IPS-18a (cell line): ENCODE measurements around the gene VRTN.
"Not testable (repeated sequence)": the region's sequence is repeated elsewhere in the genome, so short reads cannot be mapped to it uniquely, and the experiment has no call there.

Experiments
- H3K27ac ChIP-seq: one replicate; pipeline ENCODE4 v1.5.1; 2013; ENCODE audit warnings: low read length
- H3K27me3 ChIP-seq: one replicate; pipeline ENCODE4 v1.6.1; 2013; ENCODE audit warnings: mild to moderate bottlenecking, low read length; ENCODE audit not compliant: control insufficient read depth, insufficient read depth
- H3K36me3 ChIP-seq: one replicate; pipeline ENCODE4 v1.6.1; 2013; ENCODE audit warnings: low read depth, low read length; ENCODE audit not compliant: control insufficient read depth
- H3K4me1 ChIP-seq: one replicate; pipeline ENCODE4 v1.6.1; 2013; ENCODE audit warnings: low read depth, low read length; ENCODE audit not compliant: control insufficient read depth
- H3K4me3 ChIP-seq: one replicate; pipeline ENCODE4 v1.5.1; 2013; ENCODE audit warnings: low read length
- H3K9ac ChIP-seq: one replicate; pipeline ENCODE4 v1.6.1; 2013; ENCODE audit warnings: mild to moderate bottlenecking, low read length, moderate library complexity
- H3K9me3 ChIP-seq: one replicate; pipeline ENCODE4 v1.6.1; 2013; ENCODE audit warnings: low read depth, low read length; ENCODE audit not compliant: control insufficient read depth

The VRTN gene

DNA sequence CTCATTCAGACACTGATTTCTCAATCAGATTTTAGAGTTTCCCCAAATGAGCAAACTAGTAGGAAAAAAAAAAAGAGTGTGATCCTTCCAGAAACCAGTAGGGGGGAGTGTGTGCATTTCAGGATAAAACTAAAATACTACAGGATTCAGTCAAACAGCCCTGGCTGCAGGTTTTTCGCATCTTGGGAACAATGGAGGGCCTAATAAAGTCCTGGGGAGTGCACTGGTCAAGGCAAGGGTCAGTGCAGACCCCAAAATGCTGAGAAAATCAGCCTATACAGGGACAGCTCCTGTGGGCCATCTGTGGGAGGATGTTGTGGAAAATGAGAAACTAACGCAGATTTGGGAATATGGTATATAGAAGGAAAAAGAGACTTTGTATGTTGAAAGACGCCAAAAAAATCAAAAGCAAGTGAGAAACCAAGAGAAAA, 23.3 kb upstream of the VRTN start:
- H3K4me3 ChIP-seq, result no peak overlapping the region
- no peaks in the 10 kb centered on the region for H3K36me3 ChIP-seq
- H3K4me1 ChIP-seq, result peaks cover 27% of the 10 kb centered on the region
- H3K9me3 ChIP-seq, result no peaks in the 10 kb centered on the region
- H3K27ac ChIP-seq, result peak overlapping the region; percentile 4
- no peak overlapping the region for H3K9ac ChIP-seq
- no peaks in the 10 kb centered on the region for H3K27me3 ChIP-seq

DNA sequence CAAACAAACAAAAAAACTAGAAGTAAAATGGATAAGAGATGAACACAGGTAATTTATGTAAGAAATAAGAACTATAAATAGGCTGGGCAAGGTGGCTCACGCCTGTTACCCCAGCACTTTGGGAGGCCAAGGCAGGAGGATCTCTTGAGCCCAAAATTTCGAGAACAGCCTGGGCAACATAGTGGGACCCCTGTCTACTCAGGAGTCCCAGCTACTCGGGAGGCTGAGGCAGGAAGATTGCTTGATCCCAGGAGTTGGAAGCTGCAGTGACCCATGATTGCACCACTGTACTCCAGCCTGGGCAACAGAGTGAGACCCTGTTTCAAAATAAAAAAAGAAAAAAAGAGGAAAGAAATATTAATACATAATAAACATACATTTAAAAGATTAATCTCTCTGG, 22.8 kb upstream of the VRTN start:
- no peaks in the 10 kb centered on the region for H3K36me3 ChIP-seq
- H3K9ac ChIP-seq, result peak overlapping the region; percentile 72
- no peaks in the 10 kb centered on the region for H3K27me3 ChIP-seq
- no peak overlapping the region for H3K4me3 ChIP-seq
- H3K4me1 ChIP-seq, result peaks cover 27% of the 10 kb centered on the region
- peak overlapping the region; percentile 98 for H3K27ac ChIP-seq
- no peaks in the 10 kb centered on the region for H3K9me3 ChIP-seq

DNA sequence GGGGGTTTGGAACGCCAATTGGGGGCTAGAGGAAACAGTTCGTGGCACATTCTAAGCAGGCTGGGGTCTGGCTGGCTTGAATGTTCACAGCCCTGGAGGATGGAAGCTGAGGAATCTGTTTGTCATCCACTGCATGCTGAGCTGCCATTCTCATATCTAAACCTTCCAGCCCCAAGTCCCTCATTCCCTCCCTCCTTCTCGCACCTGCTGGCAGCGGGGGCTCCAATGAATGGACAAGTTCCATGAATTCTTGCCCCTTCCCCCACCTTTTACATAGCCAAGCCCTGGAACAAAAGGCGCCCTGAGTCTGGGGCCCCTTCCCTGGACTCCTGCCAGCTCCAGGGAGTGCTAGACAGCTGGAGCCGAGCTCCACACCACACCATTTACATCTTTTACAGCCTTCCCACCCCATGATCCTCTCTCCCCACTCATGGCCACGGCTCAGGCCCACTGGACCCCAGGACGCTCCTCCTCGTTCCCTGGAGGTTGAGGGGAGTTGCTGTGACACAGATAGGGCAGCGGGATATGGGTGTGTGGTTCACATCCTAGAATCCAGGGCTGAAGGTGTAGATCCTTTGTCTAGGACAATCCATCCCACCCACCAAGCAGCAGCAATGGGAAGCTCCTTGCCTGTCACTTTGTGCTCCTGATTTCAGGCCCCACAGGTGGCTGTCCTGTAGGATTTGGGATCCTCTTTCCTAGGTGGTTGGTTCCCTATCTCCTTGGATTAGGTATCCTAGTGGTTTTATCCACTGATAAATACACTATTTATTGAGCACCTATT, 21.7 kb upstream of the VRTN start:
- H3K9me3 ChIP-seq, result no peaks in the 10 kb centered on the region
- H3K9ac ChIP-seq, result peak overlapping the region; percentile 72
- H3K27me3 ChIP-seq, result no peaks in the 10 kb centered on the region
- H3K36me3 ChIP-seq, result no peaks in the 10 kb centered on the region
- peak overlapping the region; percentile 45 for H3K4me3 ChIP-seq
- peak overlapping the region; percentile 98 for H3K27ac ChIP-seq
- peaks cover 27% of the 10 kb centered on the region for H3K4me1 ChIP-seq

DNA sequence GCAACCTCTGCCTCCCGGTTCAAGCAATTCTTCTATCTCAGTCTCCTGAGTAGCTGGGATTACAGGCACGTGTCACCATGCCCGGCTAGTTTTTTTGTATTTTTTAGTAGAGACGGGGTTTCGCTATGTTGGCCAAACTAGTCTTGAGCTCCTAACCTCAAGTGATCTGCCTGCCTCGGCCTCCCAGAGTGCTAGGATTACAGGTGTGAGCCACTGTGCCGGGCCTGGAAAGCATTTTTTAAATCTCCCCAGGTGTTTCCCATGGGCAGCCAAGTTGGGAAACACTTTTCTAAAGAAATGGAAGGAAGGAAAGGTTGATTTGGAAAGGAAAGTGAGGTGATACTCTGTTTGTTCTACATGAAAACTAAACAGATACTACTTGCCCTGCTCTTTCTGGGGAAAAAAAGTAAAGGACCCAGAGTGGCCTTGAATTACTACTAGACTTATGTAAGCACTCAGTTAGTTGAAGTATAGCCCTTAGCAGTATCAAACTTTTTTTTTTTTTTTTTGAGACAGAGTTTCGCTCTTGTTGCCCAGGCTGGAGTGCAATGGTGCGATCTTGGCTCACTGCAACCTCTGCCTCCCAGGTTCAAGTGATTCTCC, 18.2 kb upstream of the VRTN start:
- not testable (repeated sequence) for H3K9ac ChIP-seq, H3K27me3 ChIP-seq, H3K36me3 ChIP-seq, H3K27ac ChIP-seq, H3K9me3 ChIP-seq, H3K4me3 ChIP-seq
- peaks cover 28% of the 10 kb centered on the region for H3K4me1 ChIP-seq

DNA sequence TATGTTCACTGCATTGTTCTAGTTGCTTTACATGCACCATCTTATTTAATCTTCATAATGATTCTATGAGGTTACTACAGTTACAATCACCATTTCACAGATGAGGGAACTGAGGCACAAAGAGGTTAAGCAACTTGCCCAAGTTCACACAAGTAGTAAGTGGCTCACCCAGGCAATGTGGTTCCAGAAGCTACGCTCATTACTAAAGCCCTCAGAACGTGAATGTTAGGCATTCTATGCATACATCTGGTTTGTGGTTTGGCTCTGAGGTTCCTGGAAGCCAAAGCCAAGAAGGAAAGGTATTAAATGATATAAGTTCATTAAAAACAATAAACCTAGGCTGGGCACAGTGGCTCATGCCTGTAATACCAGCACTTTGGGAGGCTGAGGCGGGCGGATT, 14.4 kb upstream of the VRTN start:
- no peaks in the 10 kb centered on the region for H3K9me3 ChIP-seq
- H3K4me3 ChIP-seq, result no peak overlapping the region
- H3K9ac ChIP-seq, result no peak overlapping the region
- no peaks in the 10 kb centered on the region for H3K36me3 ChIP-seq
- no peaks in the 10 kb centered on the region for H3K27me3 ChIP-seq
- H3K27ac ChIP-seq, result no peak overlapping the region
- H3K4me1 ChIP-seq, result peaks cover 3% of the 10 kb centered on the region

DNA sequence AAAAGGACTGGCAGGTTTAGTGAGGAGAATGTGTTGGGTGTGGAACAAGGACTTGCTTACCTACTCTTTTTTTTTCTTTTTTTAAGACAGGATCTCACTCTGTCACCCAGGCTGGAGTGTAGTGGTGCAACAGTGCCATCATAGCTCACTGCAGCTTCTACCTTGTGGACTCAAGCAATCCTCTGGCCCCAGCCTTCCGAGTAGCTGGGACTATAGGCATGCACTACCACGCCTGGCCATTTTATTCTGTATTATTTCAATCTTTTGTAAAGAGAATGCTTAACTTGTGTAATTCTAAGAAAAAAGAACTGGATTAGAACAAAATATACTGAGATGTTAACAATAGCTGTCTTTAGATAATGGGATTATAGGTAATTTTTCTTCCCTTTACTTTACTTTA, 1.9 kb upstream of the VRTN start:
- Histone ChIP-seq H3K4me3 (no peak overlapping the region), H3K27ac (no peak overlapping the region), H3K27me3 (no peaks in the 10 kb centered on the region), H3K4me1 (peaks cover 20% of the 10 kb centered on the region), H3K9me3 (no peaks in the 10 kb centered on the region), H3K36me3 (peaks cover 7% of the 10 kb centered on the region), H3K9ac (no peak overlapping the region)

DNA sequence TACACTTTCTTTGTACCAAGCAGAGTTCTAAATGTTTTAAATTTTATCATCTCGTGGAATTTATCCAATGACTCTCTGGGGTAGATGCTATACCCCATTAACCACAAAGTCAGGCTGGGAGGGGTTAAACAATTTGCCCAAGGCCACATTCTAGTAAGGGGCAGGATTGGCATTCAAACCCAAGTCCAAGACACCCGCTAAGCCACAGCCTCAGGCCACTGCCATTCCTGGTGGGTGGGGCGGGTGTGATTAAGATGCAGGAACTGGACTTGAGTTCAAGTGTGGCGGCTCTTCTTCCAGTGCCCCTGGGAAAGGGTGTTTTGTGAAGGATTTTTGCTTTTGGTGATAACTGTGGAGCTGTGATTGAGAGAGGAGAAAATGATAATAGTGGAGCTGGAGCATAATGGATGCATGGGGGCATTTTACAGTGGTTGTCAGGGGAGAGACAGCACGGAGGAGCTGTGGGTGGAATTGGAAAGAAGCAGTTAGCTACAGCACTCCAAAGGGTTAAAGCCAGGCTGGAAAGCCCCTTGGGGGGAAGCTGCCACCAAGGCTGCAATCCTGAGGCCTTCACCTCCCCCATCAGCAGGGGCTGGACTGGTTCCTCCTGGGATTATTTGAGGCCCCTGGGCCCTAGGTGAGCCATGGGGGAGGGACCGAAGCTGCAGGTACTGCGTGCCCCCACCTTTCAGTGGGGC, 1.0 kb upstream of the VRTN start:
- peaks cover 7% of the 10 kb centered on the region for H3K36me3 ChIP-seq
- H3K27ac ChIP-seq, result peak overlapping the region; percentile 71
- H3K9me3 ChIP-seq, result no peaks in the 10 kb centered on the region
- no peaks in the 10 kb centered on the region for H3K27me3 ChIP-seq
- H3K9ac ChIP-seq, result peak overlapping the region; percentile 87
- peak overlapping the region; percentile 78 for H3K4me3 ChIP-seq
- peaks cover 20% of the 10 kb centered on the region for H3K4me1 ChIP-seq

DNA sequence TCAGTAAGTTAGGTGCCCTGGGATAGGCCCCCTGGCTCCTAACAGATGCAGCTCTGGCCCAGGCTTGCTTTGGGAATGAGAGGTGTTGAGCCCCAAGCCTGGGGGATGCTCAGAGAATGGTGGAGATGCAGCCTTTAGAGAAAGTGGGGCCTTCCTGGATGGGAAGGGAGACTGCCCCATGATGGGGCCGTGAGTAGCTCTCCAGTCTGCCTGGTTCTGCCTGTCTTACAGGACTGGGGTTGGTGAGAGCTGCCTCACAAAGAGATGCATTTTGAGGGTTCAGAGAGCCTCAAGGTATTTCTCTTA, 523 bp upstream of the VRTN start:
- Histone ChIP-seq H3K4me1 (peaks cover 20% of the 10 kb centered on the region), H3K9me3 (no peaks in the 10 kb centered on the region), H3K4me3 (peak overlapping the region; percentile 78), H3K36me3 (peaks cover 7% of the 10 kb centered on the region), H3K9ac (peak overlapping the region; percentile 87), H3K27me3 (no peaks in the 10 kb centered on the region), H3K27ac (peak overlapping the region; percentile 71)

DNA sequence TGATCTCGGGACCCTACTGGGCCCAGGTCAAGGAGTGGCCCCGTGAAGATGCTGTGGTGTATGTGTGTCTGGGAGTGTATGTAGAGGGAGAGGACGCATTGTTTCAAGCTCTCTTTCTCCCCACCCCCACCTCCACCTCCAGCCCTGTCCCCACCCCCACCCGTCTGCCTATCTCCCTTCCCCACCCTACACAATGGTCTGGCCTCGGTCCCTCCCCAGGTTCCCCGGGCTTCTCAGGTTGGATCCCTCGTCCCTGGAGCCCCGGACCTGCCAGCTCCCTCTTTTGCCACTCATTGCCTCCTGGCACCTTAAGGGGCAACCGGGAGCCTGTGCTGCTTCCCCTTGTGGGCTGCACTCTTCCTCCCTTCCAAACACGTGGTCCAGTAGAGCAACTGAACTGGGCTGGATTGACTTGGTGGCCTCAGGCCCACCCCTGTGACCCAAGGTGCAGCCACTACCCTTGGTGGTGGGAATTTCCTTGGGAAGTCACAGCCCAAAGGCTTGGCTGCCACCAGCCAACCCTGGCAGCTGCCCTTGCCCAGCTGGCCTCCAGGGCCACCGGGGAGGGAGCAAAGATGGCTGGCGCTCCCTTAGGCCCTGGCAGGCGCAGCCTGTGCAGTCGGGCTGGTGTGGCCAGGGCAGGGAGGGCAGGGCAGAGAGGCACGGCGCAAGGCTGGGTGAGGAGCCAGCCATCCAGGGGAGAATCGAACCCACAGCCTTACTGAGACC, 628 bp downstream of the VRTN start:
- peaks cover 7% of the 10 kb centered on the region for H3K36me3 ChIP-seq
- no peaks in the 10 kb centered on the region for H3K9me3 ChIP-seq
- H3K4me1 ChIP-seq, result peaks cover 20% of the 10 kb centered on the region
- peak overlapping the region; percentile 87 for H3K9ac ChIP-seq
- H3K27ac ChIP-seq, result peak overlapping the region; percentile 71
- no peaks in the 10 kb centered on the region for H3K27me3 ChIP-seq
- H3K4me3 ChIP-seq, result peak overlapping the region; percentile 78

DNA sequence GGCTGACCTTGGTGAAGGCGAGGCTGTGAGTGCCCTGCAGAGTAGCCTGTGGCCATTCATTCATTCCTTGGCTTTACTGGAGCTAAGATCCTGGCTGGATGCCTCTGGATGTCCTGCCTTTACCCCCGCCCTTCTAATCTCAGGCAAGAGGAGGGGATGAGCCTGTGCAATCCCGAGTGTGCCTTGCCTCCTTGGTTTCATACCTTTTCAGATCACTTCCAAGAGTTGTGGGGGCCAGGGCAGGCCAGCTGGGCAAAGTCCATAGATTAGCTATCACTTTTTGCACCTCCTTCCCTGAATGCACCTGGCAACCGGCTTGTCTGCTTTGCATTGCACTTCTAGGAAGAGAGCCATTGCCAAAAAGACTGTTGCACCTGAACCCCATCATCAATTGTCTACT, 1.5 kb downstream of the VRTN start:
- Histone ChIP-seq H3K27me3 (no peaks in the 10 kb centered on the region), H3K27ac (no peak overlapping the region), H3K36me3 (peaks cover 7% of the 10 kb centered on the region), H3K4me3 (peak overlapping the region; percentile 78), H3K9ac (peak overlapping the region; percentile 87), H3K4me1 (peaks cover 20% of the 10 kb centered on the region), H3K9me3 (no peaks in the 10 kb centered on the region)

DNA sequence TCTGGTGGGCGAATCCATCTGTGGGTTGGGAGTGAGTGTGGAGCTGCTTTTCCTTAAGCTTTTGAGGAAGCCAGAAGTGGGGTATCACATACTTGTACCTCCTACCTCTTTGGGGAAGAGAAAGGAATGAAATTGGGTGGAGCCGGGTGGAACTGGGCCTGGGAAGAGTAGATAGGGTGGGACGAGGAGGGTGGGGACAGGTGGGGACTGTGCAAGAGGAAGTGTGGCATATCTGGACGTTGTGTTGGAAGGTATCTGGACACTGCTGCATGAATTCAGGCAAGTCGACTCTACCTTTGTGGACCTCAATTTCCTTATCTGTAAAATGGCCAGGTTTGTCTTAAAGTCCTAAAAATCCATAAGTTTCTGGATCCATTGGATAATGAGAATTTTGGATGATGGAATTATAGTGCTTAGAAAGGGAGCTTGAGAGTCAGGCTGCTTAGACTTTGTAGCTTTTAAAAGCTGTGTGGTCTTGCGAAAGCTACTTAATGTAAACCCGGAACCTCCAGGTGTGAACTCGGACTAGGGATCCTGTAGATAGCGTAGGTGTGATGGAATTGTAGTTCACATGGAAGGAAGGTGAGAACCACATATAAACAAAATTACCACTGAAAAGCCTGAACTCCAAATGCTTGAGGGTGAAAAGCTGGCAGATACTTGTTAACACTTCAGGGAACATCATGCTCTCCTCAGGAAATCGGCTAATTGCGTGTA, 2.1 kb downstream of the VRTN start:
- peaks cover 7% of the 10 kb centered on the region for H3K36me3 ChIP-seq
- H3K27ac ChIP-seq, result no peak overlapping the region
- peak overlapping the region; percentile 87 for H3K9ac ChIP-seq
- no peaks in the 10 kb centered on the region for H3K9me3 ChIP-seq
- H3K4me3 ChIP-seq, result peak overlapping the region; percentile 78
- H3K27me3 ChIP-seq, result no peaks in the 10 kb centered on the region
- peaks cover 20% of the 10 kb centered on the region for H3K4me1 ChIP-seq
